HAP-1 (cell line): ENCODE results near the gene PEAR1.

Source experiments
- DNase-seq, 2 experiments: peaks; one replicate each; pipeline ENCODE4 v3.0.0-alpha.2; 2016 to 2020; ENCODE audit warnings: low spot score in 2 of 2
- H3K27me3 ChIP-seq: fragments of 250-450 bp; sonication (Bioruptor Pico); 2 replicates; pipeline ENCODE4 v1.5.1; 2020; ENCODE audit warnings: low read depth, mild to moderate bottlenecking, moderate library complexity
- H3K36me3 ChIP-seq: fragments of 250-450 bp; sonication (Bioruptor Pico); replicated peaks from 2 replicates; pipeline ENCODE4 v1.5.1; 2020; ENCODE audit warnings: mild to moderate bottlenecking
- H3K4me1 ChIP-seq: fragments of 250-450 bp; sonication (Bioruptor Pico); 2 replicates; pipeline ENCODE4 v1.5.1; 2020; ENCODE audit warnings: mild to moderate bottlenecking
- H3K4me3 ChIP-seq: fragments of 250-450 bp; sonication (Bioruptor Pico); 2 replicates; pipeline ENCODE4 v1.5.1; 2020; ENCODE audit warnings: mild to moderate bottlenecking, moderate library complexity
- H3K9me3 ChIP-seq: fragments of 250-450 bp; sonication (Bioruptor Pico); 2 replicates; pipeline ENCODE4 v1.5.1; 2020; ENCODE audit warnings: mild to moderate bottlenecking, moderate library complexity
- in situ Hi-C: fragments of 300-500 bp; cut with MboI; formaldehyde crosslinking; loops from 3 replicates; pipeline ENCODE4 v1.14.3; 2020; ENCODE audit warnings: low sequenced_read_pairs, inconsistent platforms, mixed read lengths

The PEAR1 gene

DNA sequence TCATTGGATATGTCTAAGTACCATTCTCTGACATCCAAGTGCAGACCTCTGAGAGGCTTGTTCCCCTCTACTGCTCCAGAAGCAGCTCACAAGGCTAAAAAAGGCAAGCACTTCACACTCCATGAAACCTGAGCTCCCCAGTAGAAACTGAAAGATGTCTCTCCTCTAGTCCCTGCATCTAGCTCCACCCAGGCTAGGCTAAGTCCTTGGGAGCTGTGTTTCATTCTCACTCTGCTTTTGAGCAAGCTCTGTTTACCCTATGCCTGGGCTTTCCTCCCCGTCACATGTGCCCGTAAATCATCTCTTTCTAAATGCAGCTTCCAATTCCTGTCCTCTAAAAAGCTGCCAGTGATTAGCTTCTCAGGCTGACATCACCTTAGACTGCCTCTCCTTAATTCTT, 65.9 kb downstream of the PEAR1 start:
- in situ Hi-C loops, result no loop called here
- Histone ChIP-seq H3K9me3 (no peaks in the 10 kb centered on the region), H3K4me1 (no peaks in the 10 kb centered on the region), H3K27me3 (no peaks in the 10 kb centered on the region), H3K36me3 (peaks cover 57% of the 10 kb centered on the region), H3K4me3 (no peak overlapping the region)
- DNase-seq, result no peak

DNA sequence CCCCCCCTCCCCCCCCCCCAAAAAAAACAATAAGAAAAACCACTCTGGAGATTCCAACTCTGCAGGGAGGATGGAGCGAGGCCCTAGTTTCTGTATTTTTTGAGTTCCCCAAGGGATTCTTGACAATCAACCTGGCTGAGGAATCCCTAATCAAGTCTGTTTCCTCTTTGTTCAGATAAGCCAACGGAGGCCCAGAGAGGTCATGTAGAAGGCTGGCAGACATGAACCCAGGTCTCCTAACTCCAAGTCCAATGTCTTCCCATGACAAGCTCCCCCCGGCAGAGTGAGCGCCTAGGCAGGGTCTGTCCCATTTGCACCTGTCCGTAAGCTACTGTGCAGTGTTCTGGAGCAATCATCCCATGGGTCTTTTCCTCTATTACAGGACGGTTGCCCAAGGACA, 66.4 kb downstream of the PEAR1 start:
- Histone ChIP-seq H3K4me1 (no peaks in the 10 kb centered on the region), H3K27me3 (no peaks in the 10 kb centered on the region), H3K36me3 (peaks cover 53% of the 10 kb centered on the region), H3K4me3 (no peak overlapping the region), H3K9me3 (no peaks in the 10 kb centered on the region)
- DNase-seq, result no peak
- in situ Hi-C loops, result no loop called here

- DNase-seq, result no peak
- Histone ChIP-seq H3K4me3 (no peak overlapping the region), H3K27me3 (no peaks in the 10 kb centered on the region), H3K36me3 (peaks cover 41% of the 10 kb centered on the region), H3K4me1 (no peaks in the 10 kb centered on the region), H3K9me3 (no peaks in the 10 kb centered on the region)
- in situ Hi-C loops, result no loop called here
Measured at GRCh38 chr1:156961709-156962108, 68.2 kb downstream of the PEAR1 start.

DNA sequence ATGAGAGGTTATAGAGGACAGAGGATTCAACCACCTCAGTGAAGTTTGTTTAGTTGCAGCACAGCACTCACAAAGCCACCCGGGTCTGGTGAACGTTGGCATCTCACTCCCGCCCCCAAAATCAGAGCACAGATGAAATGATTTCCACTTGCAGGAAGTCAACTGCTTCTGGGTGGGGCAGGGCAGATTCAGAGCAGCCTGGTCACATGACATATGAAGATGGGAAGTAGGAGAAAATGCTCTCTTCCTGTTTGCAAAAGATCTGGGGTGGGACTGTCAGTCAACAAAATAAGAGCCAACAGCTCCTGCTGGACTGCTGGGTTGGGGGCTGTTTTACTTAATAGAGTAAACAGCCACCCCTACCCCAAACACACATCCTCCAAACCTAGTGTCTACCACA, 70.1 kb downstream of the PEAR1 start:
- Histone ChIP-seq H3K4me3 (no peak overlapping the region), H3K27me3 (no peaks in the 10 kb centered on the region), H3K9me3 (no peaks in the 10 kb centered on the region), H3K36me3 (peaks cover 40% of the 10 kb centered on the region), H3K4me1 (no peaks in the 10 kb centered on the region)
- DNase-seq, result no peak
- in situ Hi-C loops, result no loop called here

- Histone ChIP-seq H3K9me3 (no peaks in the 10 kb centered on the region), H3K4me1 (no peaks in the 10 kb centered on the region), H3K4me3 (no peak overlapping the region), H3K36me3 (peaks cover 40% of the 10 kb centered on the region), H3K27me3 (no peaks in the 10 kb centered on the region)
- no peak for DNase-seq
- in situ Hi-C loops, result no loop called here
Measured at GRCh38 chr1:156964441-156964840, 70.9 kb downstream of the PEAR1 start.
